ENCODE results near the gene TLE1. TPM values are rescaled to one million over a fixed set of nuclear protein-coding genes. Genes with fewer than 3 reads are reported as not detected.

Gene TLE1
- total RNA-seq, 1 donor from 2014 or later: 49.4 TPM

DNA sequence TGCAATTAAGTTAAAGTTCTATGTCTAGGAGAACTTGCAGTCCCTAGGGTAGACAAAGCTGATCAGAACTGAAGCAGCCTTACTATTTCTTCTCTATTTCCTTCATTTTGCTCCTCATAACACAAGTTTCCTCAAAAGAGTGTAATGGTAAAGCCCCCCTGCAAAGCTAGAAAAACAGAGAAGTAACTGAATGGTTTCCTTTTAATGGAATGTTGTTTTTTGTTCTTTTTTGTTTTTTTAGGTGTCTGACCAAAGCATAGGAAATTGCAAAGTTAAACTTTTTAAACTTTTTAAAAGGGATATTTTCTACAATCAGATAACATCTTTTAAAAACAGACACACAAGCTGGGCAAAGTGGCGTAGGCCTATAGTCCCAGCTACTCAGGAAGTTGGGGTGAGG is 145.7 kb downstream of the TLE1 start:
- no peak for DNase-seq

- DNase-seq: no peak
Observed at GRCh38 chr9:81542118-81542889, 147.0 kb downstream of the TLE1 start.

GRCh38 chr9:81540142-81540710 is 149.1 kb downstream of the TLE1 start:
- no peak for DNase-seq

GRCh38 chr9:81539317-81539716 is 150.0 kb downstream of the TLE1 start:
- no peak for DNase-seq

GRCh38 chr9:81538890-81539289 is 150.5 kb downstream of the TLE1 start:
- no peak for DNase-seq

- DNase-seq: no peak
Observed at GRCh38 chr9:81537964-81538363, 151.4 kb downstream of the TLE1 start.

DNA sequence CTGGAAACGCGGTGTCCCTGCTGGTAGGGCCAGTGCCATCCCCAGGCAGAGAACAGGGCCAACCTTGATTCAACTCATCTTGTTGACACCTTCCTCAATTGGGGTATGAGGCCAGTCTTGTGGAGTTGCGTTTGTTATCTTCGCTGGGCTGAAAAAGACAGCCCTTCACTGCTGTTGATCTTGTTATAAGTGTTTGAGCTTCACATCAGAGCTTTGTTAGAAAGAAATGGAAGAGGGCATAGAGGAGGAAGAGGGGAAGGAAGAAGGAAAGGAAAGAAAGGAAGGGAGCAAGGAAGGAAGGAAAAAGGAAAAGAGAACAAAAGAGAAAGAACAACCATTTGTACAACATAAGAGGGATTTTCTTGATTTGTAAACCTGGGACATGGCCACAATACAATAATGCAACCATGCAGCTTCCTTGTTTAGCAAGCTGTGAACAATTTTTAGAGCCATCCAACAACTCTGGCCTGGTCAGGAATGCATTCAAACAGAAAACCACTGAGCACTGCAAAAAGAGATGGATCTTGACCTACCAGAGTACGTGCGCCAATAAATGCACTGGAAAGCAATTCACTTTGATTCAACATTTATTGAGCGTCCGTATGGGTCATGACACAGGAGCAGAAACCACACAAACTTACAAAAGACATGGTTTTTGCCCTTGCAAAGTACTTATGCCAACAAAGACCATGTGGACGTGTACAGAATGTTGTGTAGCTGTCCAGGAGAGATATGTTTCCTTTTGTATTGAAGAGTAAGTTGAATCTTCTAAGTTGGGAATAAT is 152.9 kb downstream of the TLE1 start:
- no peak for DNase-seq

DNA sequence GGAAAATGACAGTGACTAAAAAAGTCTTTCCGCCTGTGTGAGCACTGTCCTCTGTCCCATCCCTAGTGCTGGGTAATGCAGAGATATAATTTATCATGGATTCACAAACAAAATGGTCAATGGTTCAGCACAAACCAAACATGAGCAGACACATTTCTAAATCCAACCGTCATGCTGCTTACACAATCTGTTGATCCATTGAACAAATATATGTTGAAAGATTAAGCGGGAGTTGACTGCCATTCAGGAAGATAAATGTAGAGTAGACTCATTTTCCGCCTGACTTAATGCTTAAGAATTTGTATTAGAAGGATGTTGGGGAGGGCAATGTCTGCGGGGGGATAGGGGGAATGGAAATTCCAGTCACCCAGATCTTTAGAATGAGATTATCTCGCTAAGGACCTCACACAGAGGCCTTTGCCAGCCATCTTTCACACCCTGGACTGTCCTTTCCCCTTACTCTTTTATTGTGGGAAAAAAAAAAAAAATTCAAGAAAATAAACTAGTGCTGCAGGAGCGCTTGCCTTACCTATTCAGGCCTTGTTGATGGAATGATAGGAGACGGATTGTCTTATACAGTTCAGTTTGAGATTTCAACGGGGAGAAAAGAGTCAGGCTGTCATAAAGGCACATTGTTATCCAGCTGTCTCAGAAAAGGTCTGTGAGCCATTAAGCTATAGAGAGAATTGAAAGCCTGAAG is 153.7 kb downstream of the TLE1 start:
- no peak for DNase-seq

GRCh38 chr9:81534138-81534875 is 155.0 kb downstream of the TLE1 start:
- no peak for DNase-seq

Small RNAs within 50 kb of the gene (small RNA-seq; reads per million reads assigned to genes)
- gene RNU6-1035P: not detected

Other genes starting within 250 kb of the TLE1 start
- not detected for gene SPATA31D4, start 238.9 kb upstream of the TLE1 start, total RNA-seq